Stimulated activated CD4-positive, alpha-beta T cell treated with anti-CD3 and anti-CD28 coated beads, Interleukin-15, amount 100 ng/mL, for 24 hours (primary cell): ENCODE measurements around the gene MTERF2.
"Not testable (repeated sequence)": the region's sequence is repeated elsewhere in the genome, so short reads cannot be mapped to it uniquely, and the experiment has no call there.

Experiments
- DNase-seq: peaks from one replicate; pipeline ENCODE4 v3.0.0-alpha.2; 2020

MTERF2 gene, protein sequence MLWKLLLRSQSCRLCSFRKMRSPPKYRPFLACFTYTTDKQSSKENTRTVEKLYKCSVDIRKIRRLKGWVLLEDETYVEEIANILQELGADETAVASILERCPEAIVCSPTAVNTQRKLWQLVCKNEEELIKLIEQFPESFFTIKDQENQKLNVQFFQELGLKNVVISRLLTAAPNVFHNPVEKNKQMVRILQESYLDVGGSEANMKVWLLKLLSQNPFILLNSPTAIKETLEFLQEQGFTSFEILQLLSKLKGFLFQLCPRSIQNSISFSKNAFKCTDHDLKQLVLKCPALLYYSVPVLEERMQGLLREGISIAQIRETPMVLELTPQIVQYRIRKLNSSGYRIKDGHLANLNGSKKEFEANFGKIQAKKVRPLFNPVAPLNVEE

DNA sequence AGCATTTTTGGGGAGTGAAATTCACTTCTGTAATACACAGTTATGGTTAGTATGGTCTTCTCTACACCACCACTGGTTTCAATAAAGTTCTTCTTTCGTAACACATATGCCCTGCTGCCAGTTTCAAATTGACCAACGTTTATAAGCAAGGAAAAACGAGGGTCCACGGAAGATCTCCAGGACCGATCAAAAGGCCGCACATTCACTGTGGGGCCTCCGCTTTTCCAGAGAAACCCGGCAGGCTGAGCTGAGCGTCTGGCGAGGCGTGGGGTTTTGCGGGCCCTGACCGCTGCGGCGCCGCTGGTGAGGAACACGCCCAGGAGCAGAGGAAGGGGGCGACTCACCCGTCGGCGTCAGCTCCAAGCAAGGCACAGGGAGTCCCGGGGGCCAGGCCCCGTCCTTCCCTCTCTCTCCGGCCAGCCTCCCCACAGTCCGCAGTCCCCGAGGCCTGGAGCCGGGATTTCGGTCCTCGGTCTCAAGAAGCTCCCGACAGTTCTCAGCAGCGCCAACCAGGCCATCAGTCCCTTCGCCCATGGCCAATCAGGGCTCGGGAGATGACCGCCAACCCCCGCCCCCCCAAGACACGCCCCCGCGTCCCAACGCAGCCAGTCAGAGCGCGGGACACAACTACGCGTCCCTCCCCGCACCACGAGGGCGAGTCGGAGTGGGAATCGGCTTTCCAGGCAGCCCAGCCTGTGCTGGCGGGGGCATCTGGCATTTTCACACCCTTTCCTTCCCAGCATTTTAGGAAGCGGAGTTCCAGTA lies at the start of gene MTERF2:
MTERF2 (minus strand) TSS at position 522 of the 765 bp plus-strand sequence. CDS start 8,432 bp downstream, outside the sequence.
- peak; percentile 87 for DNase-seq

DNA sequence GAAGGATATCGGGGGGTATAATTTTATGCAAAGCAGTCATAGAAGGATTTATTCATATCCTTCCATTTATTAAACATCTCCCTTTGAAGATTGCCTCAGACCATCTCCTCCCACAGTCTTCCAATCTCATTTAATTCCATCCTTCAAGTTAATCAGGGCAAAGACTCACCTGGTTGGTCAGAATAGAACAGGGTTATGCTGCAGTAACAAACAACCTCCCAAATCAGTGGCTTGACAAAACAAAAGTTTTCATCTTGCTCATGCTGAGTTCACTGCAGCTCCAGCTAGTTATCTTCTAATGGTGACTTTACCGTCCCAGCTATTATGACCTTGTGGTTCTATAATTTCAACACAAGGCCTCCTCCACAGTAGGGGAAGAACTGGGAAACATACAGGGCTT lies 48.8 kb upstream of the MTERF2 start:
- DNase-seq, result no peak

DNA sequence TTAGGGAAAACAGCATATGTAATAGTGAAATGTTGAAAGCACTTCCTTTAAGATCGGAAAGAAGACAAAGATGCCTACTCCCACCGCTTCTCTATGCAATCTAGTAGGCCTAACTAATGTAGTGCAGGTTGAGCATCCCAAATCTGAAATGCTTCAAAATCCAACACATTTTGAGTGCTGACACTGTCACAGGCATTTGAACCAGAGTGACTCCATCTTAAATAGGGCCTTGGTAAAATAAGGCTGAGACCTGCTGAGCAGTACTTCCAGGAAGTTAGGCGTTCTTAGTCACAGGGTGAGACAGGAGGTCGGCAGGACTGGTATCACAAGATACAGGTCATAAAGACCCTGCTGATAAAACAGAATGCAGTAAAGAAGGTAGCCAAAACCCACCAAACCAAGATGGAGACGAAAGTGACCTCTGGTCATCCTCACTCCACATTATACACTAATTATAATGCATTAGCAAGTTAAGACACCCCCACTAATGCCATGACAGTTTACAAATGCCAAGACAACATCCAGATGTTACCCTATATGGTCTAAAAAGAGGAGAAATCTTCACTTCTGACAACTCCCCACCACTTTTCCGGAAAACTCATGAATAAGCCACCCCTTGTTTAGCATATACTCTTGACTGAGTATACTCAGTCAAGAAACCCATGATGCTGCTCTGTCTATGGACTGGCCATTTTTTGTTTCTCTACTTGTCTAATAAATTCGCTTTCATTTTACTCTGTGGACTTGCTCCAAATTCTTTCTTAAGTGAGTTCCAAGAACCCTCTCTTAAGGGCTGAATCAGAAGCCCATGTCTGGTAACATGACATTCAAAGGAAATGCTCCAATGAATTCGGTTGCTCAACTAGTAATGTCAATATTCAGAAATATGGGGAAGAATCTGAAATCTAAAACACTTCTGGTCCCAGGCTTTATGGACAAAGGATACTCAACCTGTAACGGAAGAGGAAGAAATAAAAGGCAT lies 47.1 kb upstream of the MTERF2 start:
- no peak for DNase-seq

DNA sequence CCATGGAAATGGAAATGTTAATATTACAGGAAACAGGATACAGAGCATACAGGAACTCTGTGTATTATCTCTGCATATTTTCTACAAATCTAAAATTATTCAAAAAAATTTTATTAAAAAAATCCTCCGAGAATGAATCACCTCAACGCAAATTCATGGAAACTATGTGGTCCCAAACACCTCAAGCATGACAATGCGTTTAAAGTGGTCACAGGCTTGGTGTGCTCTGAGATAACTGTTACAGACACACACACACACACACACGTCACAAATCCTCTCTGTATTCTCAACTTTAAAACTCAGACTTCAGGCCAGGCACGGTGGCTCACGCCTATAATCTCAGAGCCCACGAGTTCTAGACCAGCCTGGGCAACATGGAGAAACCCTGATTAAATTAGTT lies 45.3 kb upstream of the MTERF2 start:
- DNase-seq, result no peak

DNA sequence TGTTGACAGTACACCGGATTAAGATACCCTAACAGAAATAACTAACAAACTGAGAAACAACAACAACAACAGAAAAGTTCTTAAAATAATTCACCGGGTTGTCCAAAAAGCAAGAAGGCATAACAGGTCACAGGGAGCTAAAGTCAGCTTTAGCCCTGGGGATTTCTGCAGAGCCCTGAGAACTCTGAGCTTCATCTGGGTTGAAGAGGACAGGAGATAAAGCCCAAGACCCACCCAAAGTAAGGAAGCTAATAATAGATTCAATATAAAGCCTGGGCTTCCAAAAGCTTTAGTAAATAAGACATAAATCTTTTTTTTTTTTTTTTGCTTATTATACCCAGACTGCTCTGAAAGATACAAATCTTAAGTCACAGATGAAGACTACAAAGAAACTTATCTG lies 44.1 kb upstream of the MTERF2 start:
- DNase-seq, result no peak

DNA sequence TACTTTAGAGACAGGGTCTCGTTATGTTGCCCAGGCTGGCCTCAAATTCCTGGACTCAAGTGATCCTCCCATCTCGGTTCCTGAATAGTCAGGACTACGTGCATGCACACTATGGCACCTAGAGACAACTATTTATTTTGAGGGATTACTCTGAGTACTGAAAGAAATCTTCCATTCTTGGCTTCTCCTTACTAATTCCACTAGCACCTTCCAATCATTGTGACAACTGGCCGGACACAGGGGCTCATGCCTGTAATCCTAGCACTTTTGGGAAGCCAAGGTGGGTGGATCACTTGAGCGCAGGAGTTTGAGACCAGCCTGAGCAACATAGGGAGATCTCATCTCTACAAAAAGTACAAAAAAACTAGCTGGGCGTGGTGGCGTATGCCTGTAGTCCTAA lies 42.1 kb upstream of the MTERF2 start:
- no peak for DNase-seq

DNA sequence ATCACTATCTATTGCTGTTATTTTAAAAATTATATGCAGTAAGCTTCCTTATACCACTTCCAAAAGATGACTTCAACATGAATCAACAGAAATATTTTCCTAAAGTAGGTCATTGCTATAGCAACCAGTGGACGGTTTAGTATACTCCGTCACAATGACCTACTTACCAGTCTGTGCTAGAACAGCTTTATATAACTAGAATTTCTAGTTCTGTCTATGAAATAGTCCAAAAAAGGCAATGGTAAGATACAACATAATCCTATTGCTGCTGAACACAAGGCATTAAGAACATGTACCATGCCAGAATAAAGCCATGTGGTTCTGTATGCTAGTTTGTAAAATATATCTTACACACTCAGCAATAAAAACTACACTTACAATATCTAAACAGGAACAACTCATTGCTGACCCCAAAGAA lies 40.7 kb upstream of the MTERF2 start:
- DNase-seq, result no peak

DNA sequence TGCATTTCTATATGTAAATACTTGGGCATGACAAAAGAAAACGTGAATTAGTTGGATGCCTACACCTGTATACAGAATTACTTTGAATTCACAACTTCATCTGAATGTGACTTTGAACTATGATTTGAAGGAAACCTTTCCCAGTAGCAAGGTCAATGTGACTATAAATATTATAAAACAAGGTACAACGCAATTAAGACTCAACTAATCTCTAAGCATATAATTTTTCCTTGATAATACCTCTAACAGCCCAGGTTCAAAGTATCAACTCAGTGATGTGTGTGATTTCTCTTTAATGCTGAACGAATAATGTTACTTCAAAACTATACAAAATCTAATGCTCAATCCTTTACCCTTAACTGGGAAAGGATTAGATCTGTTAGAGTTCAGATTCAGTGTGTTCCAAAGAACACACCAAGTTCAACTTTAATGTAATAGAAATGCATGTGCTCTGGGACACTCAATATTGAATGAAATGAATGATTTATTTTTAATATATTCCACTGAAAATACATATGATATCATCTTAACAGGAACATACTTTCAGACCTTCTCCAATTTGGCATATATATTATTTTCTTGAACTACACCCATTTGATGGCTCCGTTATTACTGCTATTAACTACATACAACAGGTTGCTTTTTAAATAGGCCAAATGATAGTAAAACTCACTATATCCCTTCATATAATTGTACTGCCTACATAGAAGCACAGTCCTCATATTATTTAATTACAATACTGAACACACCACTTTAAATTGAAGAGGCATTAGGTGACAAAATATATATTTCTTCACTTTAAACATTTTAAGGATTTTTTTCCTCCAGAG lies 40.1 kb upstream of the MTERF2 start:
- DNase-seq, result no peak

DNA sequence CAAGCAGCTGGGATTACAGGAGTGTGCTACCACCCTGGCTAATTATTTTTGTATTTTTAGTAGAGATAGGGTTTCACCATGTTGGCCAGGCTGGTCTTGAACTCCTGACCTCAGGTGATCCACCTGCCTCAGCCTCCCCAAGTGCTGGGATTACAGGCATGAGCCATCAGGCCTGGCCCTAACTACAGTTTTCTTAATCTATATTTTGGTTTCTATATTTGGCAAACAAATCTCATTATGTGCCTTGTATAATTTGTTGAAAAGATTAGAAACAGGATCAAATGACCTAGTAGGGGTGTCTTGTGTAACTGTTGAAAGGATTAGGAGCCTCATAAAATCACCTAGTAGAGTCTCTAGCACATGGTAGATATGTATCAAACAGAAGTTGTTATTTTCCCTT lies 39.4 kb upstream of the MTERF2 start:
- DNase-seq, result not testable (repeated sequence)

DNA sequence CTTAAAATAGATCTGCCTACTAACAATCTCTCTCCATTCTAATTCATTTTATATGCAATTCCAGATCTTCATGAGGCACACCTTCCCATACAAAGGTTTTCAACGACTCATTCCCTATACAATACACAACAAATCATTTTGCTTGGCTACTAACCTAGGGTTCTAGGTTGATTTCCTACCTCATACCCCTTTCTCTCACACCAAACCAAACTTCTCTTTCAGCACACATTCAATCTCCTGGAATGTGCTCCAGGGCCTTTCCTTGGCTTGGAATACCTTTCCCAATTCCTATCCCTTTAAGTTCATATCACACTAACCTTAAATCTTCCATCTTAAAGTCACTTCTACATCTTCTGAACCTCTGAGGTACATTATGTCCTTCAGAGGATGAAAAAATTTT lies 38.7 kb upstream of the MTERF2 start:
- no peak for DNase-seq

DNA sequence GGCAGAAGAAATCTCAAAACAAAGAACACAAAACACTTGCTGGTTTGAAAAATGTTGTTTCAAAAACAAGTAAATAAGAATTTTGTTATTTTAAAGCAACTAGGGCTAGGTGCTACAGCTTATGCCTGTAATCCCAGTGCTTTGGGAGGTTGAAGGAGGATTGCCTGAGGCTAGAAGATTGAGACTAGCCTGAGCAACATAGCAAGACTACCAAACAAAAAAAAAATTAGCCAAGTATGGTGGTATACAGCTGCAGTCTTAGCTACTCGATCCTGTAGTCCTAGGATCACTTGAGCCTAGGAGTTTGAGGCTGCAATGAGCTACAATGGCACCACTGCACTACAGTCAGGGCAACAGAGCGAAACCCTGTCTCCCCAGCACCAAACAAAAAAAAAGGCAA lies 32.6 kb upstream of the MTERF2 start:
- DNase-seq, result no peak

DNA sequence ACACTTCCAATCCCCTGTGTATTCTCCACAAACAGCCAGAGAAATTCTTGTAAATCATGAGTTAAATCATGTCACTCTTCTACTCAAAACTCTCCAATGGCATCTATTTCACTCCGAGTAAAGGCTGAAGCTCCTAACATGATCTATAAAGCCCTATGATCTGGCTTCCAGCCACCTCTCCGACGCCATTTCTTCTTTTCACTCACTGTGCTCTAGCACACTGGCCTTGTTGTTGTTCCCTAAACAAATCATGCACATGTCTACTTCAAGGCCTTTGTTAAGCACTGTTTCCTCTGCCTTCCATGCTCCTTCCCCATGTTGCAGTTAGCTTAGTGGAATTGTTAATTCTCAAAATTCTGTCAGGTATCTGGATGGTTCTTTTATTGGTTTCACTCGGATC lies 30.1 kb upstream of the MTERF2 start:
- DNase-seq, result no peak

DNA sequence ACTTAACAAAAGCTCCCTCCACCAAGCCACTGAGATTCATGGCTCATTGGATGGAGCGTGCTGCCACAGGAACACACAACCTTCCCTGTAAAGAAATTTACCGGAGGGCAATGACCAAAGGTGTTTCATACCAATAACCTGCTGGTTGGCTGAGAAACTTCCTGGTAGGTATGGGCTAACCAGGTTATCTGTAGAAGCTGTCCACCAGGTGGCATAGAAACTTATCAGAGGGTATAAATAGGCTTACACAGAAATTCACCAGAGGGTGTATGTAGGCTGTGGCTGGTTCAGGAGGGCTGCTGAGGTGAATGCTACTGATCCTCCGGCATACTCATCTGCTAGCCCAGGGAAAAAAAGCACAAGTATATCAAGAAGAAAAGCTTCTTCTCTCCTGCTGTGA lies 27.1 kb upstream of the MTERF2 start:
- DNase-seq, result no peak

DNA sequence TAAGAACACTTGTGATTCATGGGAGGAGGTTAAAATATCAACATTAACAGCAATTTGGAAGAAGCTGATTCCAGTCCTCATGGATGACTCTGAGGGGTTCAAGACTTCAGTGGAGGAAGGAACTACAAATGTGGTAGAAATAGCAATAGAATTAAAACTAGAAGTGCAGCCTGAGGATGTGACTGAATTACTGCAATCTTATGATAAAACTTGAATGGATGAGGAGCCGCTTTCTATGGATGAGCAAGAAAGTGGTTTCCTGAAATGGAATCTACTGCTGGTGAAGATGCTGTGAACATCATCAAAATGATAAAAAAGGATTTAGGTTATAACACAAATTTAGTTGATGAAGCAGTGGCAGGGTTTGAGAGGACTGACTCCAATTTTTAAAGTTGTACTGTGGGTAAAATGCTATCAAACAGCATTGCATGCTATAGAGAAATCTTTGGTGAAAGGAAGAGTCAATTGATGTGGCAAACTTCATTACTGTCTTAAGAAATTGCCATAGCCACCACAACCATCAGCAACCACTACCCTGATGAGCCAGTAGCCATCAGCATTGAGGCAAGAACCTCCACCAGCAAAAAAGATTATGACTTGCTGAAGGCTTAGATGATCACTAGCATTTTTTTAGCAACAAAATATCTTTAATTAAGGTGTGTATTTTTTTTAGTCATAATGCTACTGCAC lies 25.9 kb upstream of the MTERF2 start:
- no peak for DNase-seq

DNA sequence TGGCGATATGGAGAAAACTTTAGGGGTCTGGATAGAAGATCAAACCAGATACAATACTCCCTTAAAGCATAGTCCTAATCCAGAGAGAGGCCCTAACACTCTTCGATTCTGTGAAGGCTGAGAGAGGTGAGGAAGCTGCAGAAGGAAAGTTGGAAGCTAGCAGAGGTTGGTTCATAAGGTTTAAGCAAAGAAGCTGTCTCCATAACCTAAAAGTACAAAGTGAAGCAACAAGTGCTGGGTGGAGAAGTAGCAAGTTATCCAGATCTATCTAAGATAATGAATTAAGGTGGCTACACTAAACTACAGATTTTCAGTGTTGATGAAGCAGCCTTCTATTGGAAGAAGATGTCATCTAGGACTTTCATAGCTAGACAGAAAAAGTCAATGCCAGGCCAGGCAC lies 24.6 kb upstream of the MTERF2 start:
- DNase-seq, result no peak

DNA sequence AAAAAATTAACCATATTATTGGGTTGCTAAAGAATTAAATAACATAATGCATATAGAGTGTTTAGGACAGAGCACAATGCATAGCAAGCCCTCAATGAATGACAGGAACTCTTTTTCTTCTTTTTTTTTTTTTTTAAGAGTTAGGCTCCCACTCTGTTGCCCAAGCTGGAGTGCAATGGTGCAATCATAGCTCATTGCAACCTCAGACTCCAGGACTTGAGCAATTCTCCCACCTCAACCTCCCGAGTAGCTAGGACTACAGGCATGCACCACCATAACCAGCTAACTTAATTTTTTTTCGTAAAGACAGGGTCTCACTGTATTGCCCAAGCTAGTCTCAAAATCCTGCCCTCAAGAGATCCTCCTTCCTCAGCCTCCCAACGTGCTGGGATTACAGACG lies 20.5 kb upstream of the MTERF2 start:
- DNase-seq, result no peak

DNA sequence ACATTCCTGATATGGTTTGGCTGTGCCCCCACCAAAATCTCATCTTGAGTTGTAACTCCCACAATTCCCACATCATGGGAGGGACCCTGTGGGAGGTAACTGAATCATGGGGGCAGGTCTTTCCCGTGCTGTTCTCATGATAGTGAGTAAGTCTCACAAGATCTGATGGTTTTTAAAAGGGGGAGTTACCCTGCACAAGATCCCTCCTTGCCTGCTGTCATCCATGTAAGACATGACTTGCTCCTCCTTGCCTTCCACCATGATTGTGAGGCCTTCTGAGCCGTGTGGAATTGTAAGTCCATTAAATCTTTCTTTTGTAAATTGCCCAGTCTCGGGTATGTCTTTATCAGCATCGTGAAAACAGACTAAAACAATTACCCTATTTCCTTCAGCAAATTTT lies 15.7 kb upstream of the MTERF2 start:
- not testable (repeated sequence) for DNase-seq

DNA sequence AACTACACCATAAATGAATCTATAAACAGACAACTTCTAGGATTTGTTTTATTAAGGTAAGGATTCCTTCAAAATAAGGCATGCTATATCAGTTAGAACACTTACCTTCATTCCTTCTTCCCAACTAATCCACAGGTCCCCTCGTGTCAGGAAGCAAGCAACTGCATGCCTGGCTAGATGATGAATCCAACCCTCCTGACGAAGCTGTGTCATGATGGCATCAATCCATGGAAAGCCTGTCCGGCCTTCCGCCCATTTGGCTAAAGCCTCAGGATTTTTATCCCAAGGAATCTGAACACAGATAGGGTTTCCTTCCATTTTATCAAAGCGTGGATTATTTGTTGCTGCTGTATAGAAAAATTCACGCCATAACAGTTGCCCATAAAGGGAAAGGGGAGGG lies 12.5 kb upstream of the MTERF2 start:
- DNase-seq, result no peak

DNA sequence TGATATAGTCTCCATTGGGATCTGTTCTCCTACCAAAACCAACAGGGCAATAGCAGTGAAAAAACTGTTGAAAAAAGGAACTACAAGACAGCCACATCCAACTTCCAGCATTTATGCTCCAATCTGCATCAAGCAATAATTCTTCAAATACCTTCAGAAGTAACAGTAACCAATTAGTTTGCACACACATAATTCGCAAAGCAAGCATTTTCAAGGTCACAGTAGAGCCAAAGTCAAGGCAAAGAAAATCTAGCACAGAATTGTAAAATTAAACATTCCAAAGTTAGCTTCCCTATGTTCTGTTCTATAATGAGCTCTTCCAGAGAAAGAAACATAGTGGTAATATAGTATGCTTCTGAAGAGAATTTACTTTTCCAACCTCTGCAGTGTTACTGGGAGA lies 11.0 kb upstream of the MTERF2 start:
- no peak for DNase-seq

DNA sequence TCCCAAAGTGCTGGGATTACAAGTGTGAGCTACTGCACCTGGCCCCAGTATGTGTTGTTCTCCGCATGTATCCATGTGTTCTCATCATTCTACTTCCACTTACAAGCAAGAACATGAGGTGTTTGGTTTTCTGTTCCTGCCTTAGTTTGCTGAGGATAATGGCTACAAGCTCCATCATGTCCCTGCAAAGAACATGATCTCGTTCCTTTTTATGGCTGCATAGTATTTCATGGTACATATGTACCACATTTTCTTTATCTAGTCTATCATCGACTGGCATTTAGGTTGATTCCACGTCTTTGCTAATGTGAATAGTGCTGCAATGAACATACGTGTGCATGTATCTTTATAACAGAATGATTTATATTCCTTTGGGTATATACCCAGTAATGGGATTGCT lies 9.2 kb upstream of the MTERF2 start:
- not testable (repeated sequence) for DNase-seq

DNA sequence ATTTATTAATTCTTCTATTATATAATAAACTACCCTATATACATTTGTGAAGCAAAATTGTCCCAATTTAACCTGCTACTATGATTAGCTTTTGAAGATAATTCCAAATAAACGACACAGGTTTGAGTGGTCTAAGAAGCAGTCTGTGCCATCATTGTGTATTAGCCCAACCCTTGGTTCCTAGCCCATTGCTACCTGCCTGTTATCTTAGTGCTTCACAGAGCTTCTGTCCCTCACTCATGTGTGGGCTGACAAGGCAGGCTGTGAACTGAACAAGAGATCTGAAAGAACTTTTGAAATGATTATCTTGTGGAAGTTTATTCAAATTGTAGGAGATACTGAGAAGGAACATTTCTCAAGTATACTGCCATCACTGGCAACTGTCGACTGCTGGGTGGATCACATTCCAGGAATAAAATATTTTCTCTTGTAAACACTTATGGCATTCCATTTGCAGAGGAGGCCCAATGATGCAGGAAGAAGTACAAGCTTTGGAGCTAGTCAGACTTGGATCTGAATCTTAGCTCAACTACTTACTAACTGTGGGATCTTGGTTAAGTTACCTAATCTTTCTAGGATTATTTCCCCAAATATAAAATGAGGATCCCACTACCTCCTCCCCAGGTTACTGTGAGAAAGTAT lies 7.8 kb upstream of the MTERF2 start:
- DNase-seq, result no peak
